GM12878 (cell line): ENCODE data around the gene SULT1C4. TPM values are rescaled to one million over a fixed set of nuclear protein-coding genes. Genes with fewer than 3 reads are reported as not detected.

Experiments
- ATAC-seq: fragments of 200-7000 bp; cut with Tn5 transposase; 3 replicates; pipeline ENCODE4 v1.9.1; 2020; ENCODE audit warnings: mild to moderate bottlenecking, moderate library complexity
- BruUV-seq: library from RNA; stranded (reverse); fragments of 400-500 nt; replicated peaks from 2 replicates; lab custom pipeline; 2021; lab: Mats Ljungman, UMichigan
- CTCF ChIA-PET: fragments of 300-600 bp; sonication (Branson Sonifier 250); formaldehyde crosslinking; extraction: SDS; loops from one replicate; lab custom pipeline; 2021; ENCODE audit warnings: inconsistent platforms; lab: Yijun Ruan, JAX
- POLR2A ChIA-PET: fragments of 350-600 bp; formaldehyde crosslinking; extraction: SDS; loops from one replicate; lab custom pipeline; 2021; ENCODE audit warnings: inconsistent platforms; lab: Charles Lee
- RAD21 ChIA-PET: fragments of 300-600 bp; sonication (Branson Sonifier 250); formaldehyde crosslinking; loops from one replicate; lab custom pipeline; 2023; ENCODE audit warnings: antibody characterized with exemption; ENCODE audit not compliant: unreplicated experiment; lab: Charles Lee
- SMC1A ChIA-PET: fragments of 300-600 bp; sonication (Branson Sonifier 250); formaldehyde crosslinking; loops from one replicate; lab custom pipeline; 2023; ENCODE audit not compliant: unreplicated experiment, uncharacterized antibody; lab: Charles Lee
- DNase-seq: peaks from one replicate; pipeline ENCODE4 v3.0.0-alpha.2; 2011; ENCODE audit warnings: low read depth, low spot score
- FAIRE-seq: peaks from 3 replicates; lab custom pipeline; 2011; peaks lifted over from hg19 to GRCh38; lab: Jason Lieb, UNC
- H2AFZ ChIP-seq: 2 replicates; pipeline ENCODE4 v1.6.0; 2011; ENCODE audit warnings: low read depth, low read length, control low read depth; ENCODE audit not compliant: control insufficient read depth
- H3K27ac ChIP-seq: 2 replicates; pipeline ENCODE4 v1.5.1; 2011; ENCODE audit warnings: control low read depth; ENCODE audit not compliant: control insufficient read depth, insufficient read depth
- H3K27me3 ChIP-seq, 2 experiments: replicated peaks in 1 of 2; 2 replicates each; pipeline versions ENCODE4 v1.6.0 to v1.6.1; 2011; ENCODE audit warnings: low read length in 1 of 2; ENCODE audit not compliant: control insufficient read depth in 2 of 2, insufficient read depth in 2 of 2
- H3K36me3 ChIP-seq, 2 experiments: 2 replicates each; pipeline ENCODE4 v1.5.1; 2011; ENCODE audit warnings: low read length in 1 of 2; ENCODE audit not compliant: control insufficient read depth in 2 of 2, insufficient read depth in 2 of 2
- H3K4me1 ChIP-seq: 2 replicates; pipeline ENCODE4 v1.6.1; 2011; ENCODE audit warnings: mild to moderate bottlenecking, low read length, moderate library complexity, mixed read lengths; ENCODE audit not compliant: control insufficient read depth, insufficient read depth
- H3K4me2 ChIP-seq: 2 replicates; pipeline ENCODE4 v1.6.0; 2011; ENCODE audit warnings: control low read depth; ENCODE audit not compliant: control insufficient read depth, insufficient read depth
- H3K4me3 ChIP-seq: fragments of 200-600 bp; sonication (generic); 2 replicates; pipeline ENCODE4 v1.5.1; 2016
- H3K79me2 ChIP-seq: 2 replicates; pipeline ENCODE4 v1.6.0; 2011; ENCODE audit warnings: low read length; ENCODE audit not compliant: control insufficient read depth, insufficient read depth
- H3K9ac ChIP-seq: 2 replicates; pipeline ENCODE4 v1.8.0; 2011; ENCODE audit warnings: low read length, control low read depth, mixed read lengths; ENCODE audit not compliant: control insufficient read depth, insufficient read depth
- H3K9me3 ChIP-seq: replicated peaks from 3 replicates; pipeline ENCODE4 v1.5.1; 2011; ENCODE audit warnings: mild to moderate bottlenecking, low read length; ENCODE audit not compliant: control insufficient read depth, insufficient read depth
- H4K20me1 ChIP-seq: 2 replicates; pipeline ENCODE4 v1.6.0; 2011; ENCODE audit not compliant: control insufficient read depth, insufficient read depth
- CHD4 ChIP-seq: fragments of 200-600 bp; sonication (generic); IDR thresholded peaks from 2 replicates; pipeline ENCODE4 v1.6.1; 2016; ENCODE audit warnings: mild to moderate bottlenecking
- CTCF ChIP-seq, 3 experiments: IDR thresholded peaks in 2 of 3; conservative IDR thresholded peaks in 1 of 3; 2 replicates each; pipeline ENCODE4 v1.5.1; 2011; ENCODE audit warnings: low read depth in 3 of 3, low read length in 3 of 3, mild to moderate bottlenecking in 3 of 3, control low read depth in 2 of 3, moderate library complexity in 2 of 3, inconsistent platforms in 1 of 3, mixed read lengths in 1 of 3; ENCODE audit not compliant: control insufficient read depth in 2 of 3, insufficient read depth in 1 of 3; ENCODE audit errors: extremely low read depth in 1 of 3
- RAD21 ChIP-seq: IDR thresholded peaks from 2 replicates; pipeline ENCODE4 v1.6.1; 2011; ENCODE audit warnings: mild to moderate bottlenecking, low read depth, low read length, moderate library complexity; ENCODE audit not compliant: insufficient read depth
- RB1 ChIP-seq: fragments of 450-650 bp; formaldehyde crosslinking; IDR thresholded peaks from 2 replicates; pipeline ENCODE4 v1.6.1; 2017; ENCODE audit warnings: mild to moderate bottlenecking, borderline replicate concordance
- RCOR1 ChIP-seq: conservative IDR thresholded peaks from 2 replicates; pipeline ENCODE4 v1.6.1; 2012; ENCODE audit warnings: low read depth, low read length, improper control_type of control experiment
- TCF7 ChIP-seq: IDR thresholded peaks from 2 replicates; pipeline ENCODE4 v1.6.1; 2014; ENCODE audit warnings: antibody characterized with exemption, borderline replicate concordance
- WGBS: methylation state at CpG from one replicate; pipeline ENCODE4 v1.1.6; 2016; ENCODE audit warnings: low lambda C conversion rate; ENCODE audit not compliant: insufficient replicate concordance, insufficient coverage; ENCODE audit errors: missing lambda C conversion rate; 5-methylcytosine and 5-hydroxymethylcytosine counted together
- in situ Hi-C: fragments of 300-500 bp; cut with MboI; formaldehyde crosslinking; loops from 9 replicates; pipeline ENCODE4 v1.14.3; 2018; ENCODE audit warnings: mixed read lengths
- intact Hi-C: fragments of 100-400 bp; cut with micrococcal nuclease; formaldehyde crosslinking; loops from one replicate; pipeline ENCODE4 v1.14.2; 2022; ENCODE audit not compliant: unreplicated experiment
- polyA plus RNA-seq, 11 experiments: library from polyadenylated mRNA; depleted of rRNA in 4 of 11; unstranded in 6 of 11; stranded (reverse) in 5 of 11; fragments of >200 nt; fragmentation: Nextera tagmentation in 4 of 11; fragmentation: Illumina TruSeq in 1 of 11; extraction: Ambion mirVana in 4 of 11; extraction: Trizol in 1 of 11; gene quantifications; 1 replicate in 1 of 11; 2 replicates in 10 of 11; pipeline versions ENCODE4 v1.2.1 to v1.2.3, GENCODE V29; 2011 to 2016; ENCODE audit warnings: inconsistent platforms in 2 of 11, missing spikeins in 2 of 11, low read depth in 1 of 11
- total RNA-seq, 4 experiments: library from RNA; depleted of rRNA in 3 of 4; stranded (reverse); fragments of >200 nt in 3 of 4; fragmentation: Illumina TruSeq in 1 of 4; extraction: Trizol in 1 of 4; gene quantifications; 2 replicates each; pipeline versions ENCODE4 v1.2.1 to v1.2.3, GENCODE V29; 2013 to 2021

Gene SULT1C4
- total and polyA plus RNA-seq, 10 of the 15 experiments (the other 5 are each of a cell fraction or from before 2014, with no cell fraction given) = 0.04 TPM; not detected in 9

DNA sequence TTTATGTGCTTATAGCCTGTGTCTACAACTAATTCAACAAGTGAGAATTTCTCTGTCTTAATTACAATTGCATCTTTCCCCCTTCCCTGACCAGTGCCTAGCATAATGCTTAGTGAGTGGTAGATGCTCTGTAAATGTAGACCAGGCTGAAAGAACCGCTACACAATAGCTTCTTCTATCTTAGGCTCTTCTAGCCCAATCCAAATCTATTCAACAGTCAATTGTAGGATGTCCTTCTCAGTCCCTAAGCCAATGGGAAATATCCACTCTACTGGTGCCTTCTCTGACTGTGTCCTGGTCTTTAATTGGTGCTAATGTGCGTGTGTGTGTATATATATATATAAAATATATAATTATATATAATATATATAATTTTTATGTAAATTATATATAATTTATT is 37.2 kb downstream of the SULT1C4 start (continued):
- TF ChIP-seq CHD4 (no peak), RCOR1 (no peak), TCF7 (no peak)
- TF ChIP-seq, all 136 proteins: peak for 0

- Histone ChIP-seq H2AFZ (no peak overlapping the region), H4K20me1 (no peaks in the 10 kb centered on the region), H3K9me3 (no peaks in the 10 kb centered on the region), H3K4me2 (no peak overlapping the region), H3K36me3 (no peaks in the 10 kb centered on the region), H3K79me2 (no peaks in the 10 kb centered on the region), H3K4me3 (no peak overlapping the region), H3K9ac (no peak overlapping the region), H3K27me3 (no peaks in the 10 kb centered on the region), H3K27ac (no peak overlapping the region), H3K4me1 (no peaks in the 10 kb centered on the region)
- RAD21 ChIA-PET = no interaction called here
- POLR2A ChIA-PET = no interaction called here
- FAIRE-seq (no peak), ATAC-seq (peak; percentile 49; the same call in 2 of the 3 replicates), DNase-seq (no peak)
- in situ Hi-C loops = no loop called here
- intact Hi-C loops = no loop called here
- CTCF ChIA-PET = interaction anchor here (1.5 kb wide), 1 partner anchor 167 kb away, joined by 6 read pairs; no protein-coding TSS in a partner anchor
- no TSS peak for BruUV-seq
- TF ChIP-seq CTCF (IDR thresholded peaks at IDR 0.05 in 2 of 3, conservative IDR thresholded peaks at IDR 0.05 in 1 of 3; ENCODE audit: control insufficient read depth in 2 of 3, extremely low read depth in 1 of 3, insufficient read depth in 1 of 3, low read depth in 3 of 3, low read length in 3 of 3) = peak; percentile 15 to 30 (median 22); a peak in 3 of 6 replicates
- 0 out of 2 replicates have a peak, but pooled peaks have one; percentile 17 for TF ChIP-seq RAD21
- no peak for TF ChIP-seq RB1
- WGBS = 39% methylated on average over 2 of the region's 2 CpGs
- SMC1A ChIA-PET = interaction anchor here (1.7 kb wide), 1 partner anchor 15 kb away, joined by 3 read pairs; no protein-coding TSS in a partner anchor
Measured at GRCh38 chr2:108417254-108417653, 39.5 kb downstream of the SULT1C4 start.
